HT-29 (cell line): ENCODE measurements around the gene PDE6D. TPM values are rescaled to one million over a fixed set of nuclear protein-coding genes. Genes with fewer than 3 reads are reported as not detected.

Experiments used
- DNase-seq: peaks from one replicate; pipeline ENCODE4 v3.0.0-alpha.2; 2015; ENCODE audit warnings: low spot score
- total RNA-seq: library from RNA; depleted of rRNA; stranded (reverse); fragments of >200 nt; shearing (Covaris generic); gene quantifications from 2 replicates; pipeline ENCODE4 v1.2.3, GENCODE V29; 2014

PDE6D gene
- total RNA-seq, 1 experiment from 2014 or later: 8.2 TPM

DNA sequence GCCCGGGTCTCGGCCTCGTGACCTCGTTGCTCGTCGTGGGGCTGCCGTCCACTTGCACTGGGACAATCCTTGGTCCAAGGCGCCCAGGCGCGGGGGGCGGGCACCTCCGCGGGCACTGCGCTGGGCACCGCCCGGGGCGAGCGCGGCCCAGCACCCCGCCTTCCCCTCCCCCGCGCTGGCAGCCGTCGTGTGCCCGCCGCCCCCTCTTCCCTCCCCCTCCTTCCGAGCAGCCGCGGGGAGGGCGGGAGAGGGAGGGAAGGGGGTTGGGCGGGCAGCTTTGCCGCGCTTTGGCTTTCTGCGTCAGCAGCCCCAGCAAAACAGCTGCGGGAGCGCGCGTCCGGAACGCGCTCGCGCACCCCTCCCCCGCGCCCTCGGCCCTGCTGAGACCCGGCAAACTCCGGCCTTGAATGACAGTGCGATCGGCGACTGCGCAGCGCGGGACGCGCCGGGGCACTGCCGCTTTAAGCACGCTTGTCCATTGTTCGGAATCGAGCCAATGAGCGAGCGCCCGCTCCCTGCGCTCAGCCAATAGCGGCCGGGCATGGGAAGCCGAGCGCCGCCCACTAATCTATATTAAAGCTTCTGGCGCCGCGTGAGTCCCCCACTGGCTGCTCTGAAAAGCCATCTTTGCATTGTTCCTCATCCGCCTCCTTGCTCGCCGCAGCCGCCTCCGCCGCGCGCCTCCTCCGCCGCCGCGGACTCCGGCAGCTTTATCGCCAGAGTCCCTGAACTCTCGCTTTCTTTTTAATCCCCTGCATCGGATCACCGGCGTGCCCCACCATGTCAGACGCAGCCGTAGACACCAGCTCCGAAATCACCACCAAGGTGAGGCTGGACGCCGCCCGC lies 72.9 kb downstream of the PDE6D start, which contains the start of gene PTMA:
Gene PTMA, plus strand, starts transcription at position 599 of the 846 bp plus-strand sequence. Its CDS starts 182 bp downstream, at position 781.
- peak; percentile 99 for DNase-seq

DNA sequence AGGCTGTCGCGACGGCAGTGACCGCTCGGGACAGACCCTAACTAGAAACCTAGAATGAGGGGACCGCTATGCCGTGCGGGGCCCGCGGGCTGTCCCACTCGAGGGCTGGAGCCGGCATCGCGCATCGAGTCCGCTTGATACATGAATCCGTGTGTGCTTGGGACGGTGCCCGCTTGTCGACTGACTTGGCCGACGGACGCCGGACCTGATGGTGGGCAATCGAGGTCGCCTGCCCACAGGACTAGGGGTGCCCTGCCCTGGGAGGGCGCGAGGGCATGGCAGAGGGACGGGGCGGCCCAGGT lies 73.5 kb downstream of the PDE6D start:
- no peak for DNase-seq

DNA sequence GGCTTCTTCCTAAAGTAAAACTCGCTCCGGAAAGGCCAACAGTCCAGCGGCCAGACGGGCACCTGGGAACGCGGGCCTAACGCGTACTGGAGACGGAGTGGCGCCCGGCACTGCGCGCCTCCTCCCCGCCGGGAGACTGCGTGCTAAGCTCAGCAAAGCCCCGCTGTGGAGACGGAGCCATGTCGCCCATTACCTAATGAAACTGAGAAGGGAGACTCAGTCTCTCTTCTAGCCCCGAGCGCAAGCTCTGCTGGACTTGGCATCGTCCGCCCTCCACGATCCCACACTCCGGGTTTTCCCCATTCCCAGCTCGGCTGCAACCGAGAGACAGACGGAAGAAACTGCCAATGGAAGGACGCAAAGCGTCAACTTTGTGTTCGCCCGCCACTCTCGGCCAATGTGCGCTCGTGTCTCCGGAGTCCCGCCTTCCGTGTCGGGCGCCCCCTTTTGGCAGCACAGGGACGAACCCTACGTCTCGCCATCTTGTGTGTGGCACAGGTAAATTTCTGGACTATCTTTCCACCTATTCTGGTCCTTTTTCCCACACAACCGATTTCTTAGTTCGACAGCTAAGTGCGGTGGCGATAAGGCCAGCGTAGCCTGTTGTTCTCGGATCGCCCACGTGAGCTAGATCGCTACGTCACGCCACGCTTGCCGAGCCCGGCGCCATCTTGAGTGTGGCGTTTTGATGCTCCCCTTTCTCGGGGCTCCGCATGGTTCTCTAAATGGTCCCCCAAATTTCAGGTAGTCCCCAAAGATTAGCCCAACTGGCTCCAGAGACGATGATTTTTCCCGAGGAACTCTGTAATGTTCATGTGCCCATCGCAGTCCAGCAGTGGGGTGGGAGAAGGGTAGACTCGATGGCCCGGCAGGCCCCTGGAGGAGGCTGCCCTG lies 74.1 kb downstream of the PDE6D start:
- DNase-seq: peak; percentile 98

GRCh38 chr2:231704017-231704416 lies 77.1 kb downstream of the PDE6D start:
- DNase-seq: no peak

- DNase-seq: peak; percentile 40
Measured at GRCh38 chr2:231701456-231702373, 79.4 kb downstream of the PDE6D start.

GRCh38 chr2:231699006-231699405 lies 82.1 kb downstream of the PDE6D start:
- no peak for DNase-seq

DNA sequence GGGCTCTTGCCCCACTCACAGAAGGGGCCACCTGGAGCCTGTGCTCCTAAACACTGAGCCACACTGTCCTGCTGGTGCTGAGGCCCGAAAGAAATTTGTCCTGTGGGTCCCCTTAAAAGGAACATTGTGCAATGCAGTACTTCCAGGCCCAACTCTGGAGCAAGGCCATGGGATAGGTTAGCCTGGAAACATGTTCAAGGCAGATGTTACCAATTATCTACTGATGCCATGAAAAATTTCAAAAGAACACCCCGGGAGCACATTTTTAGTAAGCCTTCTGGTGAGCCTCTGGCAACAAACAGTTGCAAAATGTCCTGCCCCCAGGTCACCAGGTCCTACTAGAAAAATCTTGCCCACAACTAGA lies 85.1 kb downstream of the PDE6D start:
- DNase-seq: no peak

GRCh38 chr2:231693956-231694355 lies 87.1 kb downstream of the PDE6D start:
- DNase-seq: no peak

DNA sequence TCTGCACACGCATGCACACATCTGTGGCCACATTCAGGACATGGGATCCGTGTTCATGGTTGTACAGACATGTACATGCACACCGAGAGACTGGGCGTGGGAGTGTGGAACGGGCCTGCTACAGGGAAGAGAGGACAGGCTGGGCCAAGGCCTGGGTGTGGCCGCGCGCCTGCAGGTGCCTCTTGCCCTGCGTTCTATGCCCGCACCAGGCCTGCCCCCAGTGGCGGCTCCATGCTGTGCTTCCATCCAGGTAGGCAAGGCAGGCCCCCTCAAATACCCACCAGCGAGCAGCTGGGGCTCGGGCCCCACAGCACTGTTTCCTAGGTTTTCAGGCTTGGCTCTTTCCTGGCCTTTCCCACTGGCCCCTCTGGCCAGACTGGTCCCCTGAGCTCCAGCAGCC lies 88.2 kb downstream of the PDE6D start:
- DNase-seq: no peak

DNA sequence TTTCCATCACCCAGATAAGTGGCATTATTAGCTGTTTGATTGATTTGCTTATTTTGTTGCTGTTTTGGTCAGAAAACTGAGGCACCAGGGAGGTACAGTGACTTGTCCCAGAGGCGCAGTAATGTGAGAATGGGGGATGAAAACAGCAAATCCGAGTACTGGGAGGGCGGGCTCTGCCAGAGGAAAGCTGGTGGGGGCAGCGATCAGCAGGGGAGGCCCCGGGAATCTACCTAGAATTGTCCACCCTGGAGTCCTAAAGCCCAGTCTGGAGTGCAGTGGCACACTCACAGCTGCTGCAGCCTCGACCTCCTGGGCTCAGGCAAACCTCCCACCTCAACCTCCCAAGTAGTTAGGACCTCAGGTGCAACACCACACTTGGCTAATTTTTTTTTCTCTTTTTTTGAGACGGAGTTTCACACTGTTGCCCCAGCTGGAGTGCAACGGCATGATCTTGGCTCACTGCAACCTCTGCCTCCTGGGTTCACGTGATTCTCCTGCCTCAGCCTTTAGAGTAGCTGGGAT lies 89.8 kb downstream of the PDE6D start:
- DNase-seq: no peak

GRCh38 chr2:231689124-231689893 lies 91.8 kb downstream of the PDE6D start:
- DNase-seq: no peak

- DNase-seq: no peak
Measured at GRCh38 chr2:231688719-231689118, 92.4 kb downstream of the PDE6D start.

DNA sequence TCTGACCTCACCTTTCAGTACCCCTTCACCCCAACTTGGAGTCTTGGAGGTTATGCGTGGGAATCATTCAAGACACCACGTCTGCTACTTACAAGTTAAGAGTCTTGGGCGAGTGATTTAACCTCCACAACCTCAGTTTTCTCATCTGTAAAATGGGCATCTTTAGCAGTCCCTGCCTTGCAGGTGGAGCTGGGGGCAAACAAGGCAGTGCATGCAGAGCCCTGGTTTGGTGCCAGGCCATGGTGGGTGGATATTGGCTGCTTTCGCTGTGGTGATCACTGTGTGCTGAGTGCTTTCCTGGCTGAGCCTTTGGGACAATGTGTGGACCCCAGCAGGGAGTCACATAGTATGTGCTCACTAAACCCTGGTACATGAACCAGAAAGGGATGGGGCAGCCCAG lies 93.1 kb downstream of the PDE6D start:
- no peak for DNase-seq

- peak; percentile 76 for DNase-seq
Measured at GRCh38 chr2:231687133-231687852, 93.8 kb downstream of the PDE6D start.

GRCh38 chr2:231686192-231687100 lies 94.6 kb downstream of the PDE6D start:
- DNase-seq: no peak

GRCh38 chr2:231685349-231686191 lies 95.5 kb downstream of the PDE6D start:
- DNase-seq: no peak

GRCh38 chr2:231684314-231685223 lies 96.5 kb downstream of the PDE6D start:
- DNase-seq: no peak
